ENCODE measurements around the gene TFEC. TPM values are rescaled to one million over a fixed set of nuclear protein-coding genes. Genes with fewer than 3 reads are reported as not detected.
A peak's percentile ranks its signal among the peaks of the same experiment; 100 is the strongest.
"Not testable (repeated sequence)": the region's sequence is repeated elsewhere in the genome, so short reads cannot be mapped to it uniquely, and the experiment has no call there.

The TFEC gene
- 10.3 TPM for total RNA-seq

- ATAC-seq, result no peak
- no peak for DNase-seq (ENCODE audit: low spot score)
- intact Hi-C loops (cut with DNase I), result no loop called here
Measured at GRCh38 chr7:116030651-116031276, at the start of gene TFEC. Gene TFEC, minus strand, starts transcription at chr7:116030763. Its CDS starts 46,322 bp downstream, at chr7:115984441.

DNA sequence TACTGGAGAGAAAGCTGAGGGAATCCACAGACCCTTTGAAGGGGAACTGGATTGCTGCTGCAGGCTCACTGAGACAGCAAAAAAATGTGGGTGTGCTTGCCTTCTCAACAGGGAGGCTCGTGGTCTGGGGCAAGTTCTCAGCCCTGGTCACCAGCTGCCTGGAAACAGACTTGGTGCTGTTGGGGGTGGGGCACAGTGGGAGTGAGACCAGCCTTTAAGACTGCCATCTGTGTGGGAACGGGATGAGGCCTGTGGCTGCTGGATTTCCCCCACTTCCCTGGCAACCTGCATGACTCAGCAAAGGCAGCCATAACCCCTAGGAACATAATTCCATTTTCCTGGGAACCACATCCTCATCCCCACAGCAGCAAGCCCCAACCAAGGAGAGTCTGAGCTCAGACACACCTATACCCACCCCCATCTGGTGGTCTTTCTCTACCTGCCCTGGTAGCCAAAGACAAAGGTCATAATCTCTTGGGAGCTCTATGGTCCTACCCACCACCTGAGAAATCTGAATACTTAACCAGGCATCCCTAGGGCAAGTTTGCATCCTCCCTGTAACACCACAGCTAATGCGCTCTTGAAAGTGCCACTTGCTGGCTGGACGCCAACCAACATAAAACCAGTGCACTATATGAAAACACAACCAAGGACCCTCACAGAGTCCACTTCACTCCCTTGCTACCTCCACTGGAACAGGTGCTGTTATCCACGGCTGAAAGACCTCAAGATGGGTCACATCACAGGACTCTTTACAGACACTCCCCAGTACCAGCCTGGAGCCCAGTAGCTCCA is 45.0 kb upstream of the TFEC start:
- intact Hi-C loops (cut with DNase I), result no loop called here
- DNase-seq (ENCODE audit: low spot score) (no peak), ATAC-seq (no peak)

- no peak for DNase-seq (ENCODE audit: low spot score)
- intact Hi-C loops (cut with DNase I), result no loop called here
- ATAC-seq, result no peak
Measured at GRCh38 chr7:116071629-116072028, 41.1 kb upstream of the TFEC start.

GRCh38 chr7:116064179-116064578 is 33.6 kb upstream of the TFEC start:
- no peak for DNase-seq (ENCODE audit: low spot score)
- ATAC-seq, result no peak
- intact Hi-C loops (cut with DNase I), result no loop called here

DNA sequence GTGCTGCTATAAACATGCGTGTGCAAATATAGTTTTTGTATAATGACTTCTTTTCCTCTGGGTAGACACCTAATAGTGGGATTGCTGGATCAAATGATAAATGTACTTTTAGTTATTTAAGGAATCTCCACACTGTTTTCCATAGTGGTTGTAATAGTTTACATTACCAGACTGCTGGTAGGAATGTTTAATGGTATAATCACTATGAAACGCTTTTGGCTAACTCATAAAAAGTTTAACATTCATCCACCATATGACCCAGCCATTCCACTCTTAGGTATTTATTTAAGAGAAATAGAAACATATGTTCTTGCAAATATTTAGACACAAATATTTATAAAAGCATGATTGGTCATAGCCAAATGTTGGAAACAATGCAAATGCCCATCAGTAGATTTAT is 32.1 kb upstream of the TFEC start:
- intact Hi-C loops (cut with DNase I), result no loop called here
- no peak for DNase-seq (ENCODE audit: low spot score)
- no peak for ATAC-seq

- DNase-seq (ENCODE audit: low spot score), result no peak
- ATAC-seq, result no peak
- intact Hi-C loops (cut with DNase I), result no loop called here
Measured at GRCh38 chr7:116052006-116052405, 21.4 kb upstream of the TFEC start.

- intact Hi-C loops (cut with DNase I); DNase-seq (ENCODE audit: low spot score); ATAC-seq: not testable (repeated sequence)
Measured at GRCh38 chr7:116047261-116047660, 16.7 kb upstream of the TFEC start.

DNA sequence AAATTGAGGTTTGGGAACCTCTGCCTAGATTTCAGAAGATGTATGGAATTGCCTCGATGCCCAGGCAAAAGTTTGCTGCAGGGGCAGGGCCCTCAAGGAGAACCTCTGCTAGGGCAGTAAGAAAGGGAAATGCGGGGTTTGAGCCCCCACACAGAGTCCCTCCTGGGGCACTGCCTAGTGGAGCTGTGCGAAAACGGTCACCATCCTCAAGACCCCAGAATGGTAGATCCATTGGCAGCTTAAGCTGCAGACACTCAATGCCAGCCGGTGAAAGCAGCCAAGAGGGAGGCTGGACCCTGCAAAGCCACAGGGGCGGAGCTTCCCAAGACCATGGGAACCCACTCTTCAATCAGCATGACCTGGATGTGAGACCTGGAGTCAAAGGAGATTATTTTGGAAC is 15.0 kb upstream of the TFEC start:
- intact Hi-C loops (cut with DNase I), result no loop called here
- no peak for DNase-seq (ENCODE audit: low spot score)
- ATAC-seq, result no peak

DNA sequence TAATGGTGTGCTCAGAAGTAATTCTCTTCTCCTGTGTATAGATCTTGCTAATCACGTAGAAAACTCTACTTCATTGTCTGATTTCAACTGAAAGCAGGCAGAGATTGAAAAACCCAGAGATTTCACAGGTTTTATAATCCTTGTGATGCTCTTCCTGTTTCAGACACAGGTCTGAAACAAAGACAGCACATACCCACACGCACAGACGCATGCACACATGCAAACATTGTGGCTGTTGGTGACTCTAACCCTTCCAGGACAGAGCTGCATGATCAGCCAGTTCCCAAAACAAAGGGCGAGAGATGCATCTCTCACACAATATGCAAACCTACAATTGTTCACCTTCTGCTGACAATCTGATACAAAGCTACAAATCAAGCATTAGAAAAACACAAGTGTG is 11.1 kb upstream of the TFEC start:
- intact Hi-C loops (cut with DNase I), result no loop called here
- ATAC-seq (no peak), DNase-seq (ENCODE audit: low spot score) (no peak)

- DNase-seq (ENCODE audit: low spot score) (no peak), ATAC-seq (no peak)
- intact Hi-C loops (cut with DNase I), result no loop called here
Measured at GRCh38 chr7:116037401-116037800, 6.8 kb upstream of the TFEC start.

- DNase-seq (ENCODE audit: low spot score) (no peak), ATAC-seq (no peak)
- intact Hi-C loops (cut with DNase I), result no loop called here
Measured at GRCh38 chr7:116034411-116034810, 3.8 kb upstream of the TFEC start.

GRCh38 chr7:116032886-116033285 is 2.3 kb upstream of the TFEC start:
- no peak for DNase-seq (ENCODE audit: low spot score)
- intact Hi-C loops (cut with DNase I), result no loop called here
- ATAC-seq, result no peak

DNA sequence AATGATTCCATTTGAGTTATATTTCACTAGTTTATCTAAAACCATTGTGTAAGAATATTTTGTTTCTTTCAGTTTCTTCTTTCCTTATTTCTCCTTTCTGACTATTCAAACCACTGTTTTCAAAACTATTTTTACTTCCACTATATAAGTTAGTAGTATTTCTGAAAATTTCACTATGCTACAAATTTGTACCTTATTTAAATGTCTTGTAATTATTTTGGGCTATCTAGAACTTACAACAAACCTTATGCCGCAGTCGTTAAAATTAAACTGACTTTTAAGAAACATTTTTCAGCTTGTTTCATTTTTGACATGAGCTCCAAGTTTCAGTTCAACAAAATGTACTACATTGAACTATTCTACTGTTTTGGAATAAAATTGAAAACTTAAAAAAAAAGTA is 1.8 kb downstream of the TFEC start:
- intact Hi-C loops (cut with DNase I), result no loop called here
- DNase-seq (ENCODE audit: low spot score) (no peak), ATAC-seq (no peak)

- ATAC-seq, result no peak
- intact Hi-C loops (cut with DNase I), result no loop called here
- DNase-seq (ENCODE audit: low spot score), result no peak
Measured at GRCh38 chr7:116027786-116028185, 2.8 kb downstream of the TFEC start.

DNA sequence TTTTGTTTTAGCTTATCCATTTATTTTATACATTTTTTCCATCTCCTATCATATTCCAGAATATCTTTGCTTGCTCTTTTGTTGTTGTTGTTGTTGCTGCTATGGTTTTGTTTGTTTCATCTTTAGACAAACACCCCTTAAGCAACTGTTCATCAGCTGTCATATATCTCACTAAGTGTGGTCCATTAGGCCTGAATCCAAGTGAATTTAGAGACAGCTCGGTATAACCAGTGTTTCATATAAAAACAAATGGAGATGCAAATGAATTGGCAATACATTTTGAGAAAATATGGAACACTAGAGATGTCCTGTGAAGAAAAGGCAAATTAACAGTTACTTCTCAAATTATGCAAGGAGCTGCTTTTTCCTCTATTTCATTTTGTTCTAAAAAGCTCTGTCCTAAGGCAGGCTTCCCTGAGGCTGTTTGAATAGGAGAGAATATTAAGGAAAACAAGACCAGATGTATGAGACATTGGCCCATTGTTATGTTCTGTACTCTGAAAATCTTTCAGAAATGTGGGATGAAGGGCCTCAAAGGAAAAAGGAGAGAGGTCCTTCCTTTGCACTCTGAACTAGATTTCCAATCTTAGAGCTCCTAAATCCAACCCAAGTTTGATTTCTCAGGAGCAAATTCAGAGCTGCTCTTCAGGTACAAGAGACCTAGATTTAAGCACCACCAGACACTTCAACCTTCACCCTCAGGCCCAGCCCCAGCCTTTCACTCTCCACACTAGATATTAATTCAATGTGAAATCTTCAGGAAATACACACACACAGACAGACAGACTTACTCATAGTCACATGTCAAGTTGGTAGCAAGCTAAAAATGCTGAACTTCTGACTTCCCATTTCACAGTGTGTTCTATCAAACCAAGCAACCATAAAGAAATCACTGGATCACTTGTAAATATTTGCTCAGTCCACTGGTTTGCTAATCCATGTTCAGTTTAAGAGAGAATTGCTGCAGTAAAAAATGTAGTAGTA is 5.4 kb downstream of the TFEC start:
- ATAC-seq (peak; percentile 76), DNase-seq (ENCODE audit: low spot score) (no peak)
- intact Hi-C loops (cut with DNase I), result no loop called here

GRCh38 chr7:116021237-116021636 is 9.3 kb downstream of the TFEC start:
- intact Hi-C loops (cut with DNase I), result no loop called here
- ATAC-seq (no peak), DNase-seq (ENCODE audit: low spot score) (no peak)

GRCh38 chr7:116018731-116019130 is 11.8 kb downstream of the TFEC start:
- no peak for ATAC-seq
- DNase-seq (ENCODE audit: low spot score), result no peak
- intact Hi-C loops (cut with DNase I), result no loop called here

GRCh38 chr7:116013675-116014074 is 16.9 kb downstream of the TFEC start:
- DNase-seq (ENCODE audit: low spot score) (no peak), ATAC-seq (no peak)
- intact Hi-C loops (cut with DNase I), result no loop called here

- no peak for DNase-seq (ENCODE audit: low spot score)
- no peak for ATAC-seq
- intact Hi-C loops (cut with DNase I), result no loop called here
Measured at GRCh38 chr7:116011584-116011983, 19.0 kb downstream of the TFEC start.

- intact Hi-C loops (cut with DNase I); DNase-seq (ENCODE audit: low spot score); ATAC-seq: not testable (repeated sequence)
Measured at GRCh38 chr7:116004762-116005161, 25.8 kb downstream of the TFEC start.
